GM10248 (cell line): ENCODE results near the gene ADAT1.

ENCODE experiments used
- CTCF ChIA-PET: fragments of 300-600 bp; sonication (Branson Sonifier 250); formaldehyde crosslinking; extraction: SDS; loops from one replicate; lab custom pipeline; 2021; ENCODE audit warnings: antibody characterized with exemption; lab: Yijun Ruan, JAX
- POLR2A ChIA-PET: fragments of 350-650 bp; sonication (Branson Sonifier 250); formaldehyde crosslinking; extraction: SDS; loops from one replicate; lab custom pipeline; 2020; ENCODE audit warnings: antibody characterized with exemption; lab: Yijun Ruan, JAX
- DNase-seq: peaks from one replicate; pipeline ENCODE4 v3.0.0; 2012; ENCODE audit errors: extremely low spot score
- TF ChIP-seq, protein P1 (sequence below): IDR thresholded peaks from 2 replicates; pipeline ENCODE4 v1.5.1; 2012; ENCODE audit warnings: mild to moderate bottlenecking, low read depth; ENCODE audit errors: extremely low read depth, missing control alignments, control extremely low read depth

The ADAT1 gene

DNA sequence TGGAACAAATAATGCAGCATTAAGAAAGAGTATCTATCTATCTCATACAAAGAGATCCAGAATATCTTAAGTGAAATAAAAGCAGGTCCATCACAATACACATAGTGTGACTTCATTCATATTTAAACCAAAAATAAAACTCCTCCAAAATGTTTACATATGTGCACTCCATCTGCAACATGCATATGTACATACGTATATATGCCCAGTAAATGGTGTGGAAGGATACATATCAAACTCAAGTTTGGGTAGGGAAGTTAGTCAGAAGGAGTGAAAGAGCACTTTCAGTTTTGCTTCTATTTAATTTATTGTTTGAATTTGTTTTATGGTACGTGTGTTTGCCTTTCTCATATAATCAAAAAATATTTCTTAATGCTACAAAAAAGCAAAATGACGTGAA is 12.0 kb upstream of the ADAT1 start:
- CTCF ChIA-PET: no interaction called here
- POLR2A ChIA-PET: no interaction called here
- DNase-seq: no peak
- TF ChIP-seq, protein P1, sequence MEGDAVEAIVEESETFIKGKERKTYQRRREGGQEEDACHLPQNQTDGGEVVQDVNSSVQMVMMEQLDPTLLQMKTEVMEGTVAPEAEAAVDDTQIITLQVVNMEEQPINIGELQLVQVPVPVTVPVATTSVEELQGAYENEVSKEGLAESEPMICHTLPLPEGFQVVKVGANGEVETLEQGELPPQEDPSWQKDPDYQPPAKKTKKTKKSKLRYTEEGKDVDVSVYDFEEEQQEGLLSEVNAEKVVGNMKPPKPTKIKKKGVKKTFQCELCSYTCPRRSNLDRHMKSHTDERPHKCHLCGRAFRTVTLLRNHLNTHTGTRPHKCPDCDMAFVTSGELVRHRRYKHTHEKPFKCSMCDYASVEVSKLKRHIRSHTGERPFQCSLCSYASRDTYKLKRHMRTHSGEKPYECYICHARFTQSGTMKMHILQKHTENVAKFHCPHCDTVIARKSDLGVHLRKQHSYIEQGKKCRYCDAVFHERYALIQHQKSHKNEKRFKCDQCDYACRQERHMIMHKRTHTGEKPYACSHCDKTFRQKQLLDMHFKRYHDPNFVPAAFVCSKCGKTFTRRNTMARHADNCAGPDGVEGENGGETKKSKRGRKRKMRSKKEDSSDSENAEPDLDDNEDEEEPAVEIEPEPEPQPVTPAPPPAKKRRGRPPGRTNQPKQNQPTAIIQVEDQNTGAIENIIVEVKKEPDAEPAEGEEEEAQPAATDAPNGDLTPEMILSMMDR: no peak

DNA sequence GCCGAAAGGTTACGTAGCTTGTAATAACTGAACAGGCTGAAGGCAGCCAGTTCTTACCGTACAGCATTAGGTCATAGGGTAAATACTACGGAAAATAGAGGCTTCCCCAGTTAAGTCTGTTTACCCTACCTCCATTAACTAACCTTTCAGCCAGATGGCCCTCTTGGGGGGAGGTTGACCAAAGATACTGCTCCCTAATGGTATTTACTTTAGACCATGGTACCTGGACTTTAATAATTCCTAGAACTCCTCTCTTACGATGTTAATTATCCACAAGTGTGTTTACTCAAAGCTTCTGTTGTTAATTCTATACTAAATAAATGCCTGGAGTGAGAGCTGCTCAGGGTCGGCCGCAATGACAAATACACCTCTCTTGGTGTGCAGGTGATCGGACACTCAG is 9.8 kb upstream of the ADAT1 start:
- ChIA-PET POLR2A (interaction anchor here (0.6 to 0.7 kb wide), 2 partner anchors 9 to 648 kb away, joined by 8 read pairs; partner anchors contain the start of gene WDR59), CTCF (interaction anchor here (0.6 to 2.4 kb wide), 7 partner anchors 8 to 161 kb away, joined by 3 to 6 read pairs (median 3); no protein-coding TSS in a partner anchor)
- TF ChIP-seq, protein P1: no peak
- no peak for DNase-seq

DNA sequence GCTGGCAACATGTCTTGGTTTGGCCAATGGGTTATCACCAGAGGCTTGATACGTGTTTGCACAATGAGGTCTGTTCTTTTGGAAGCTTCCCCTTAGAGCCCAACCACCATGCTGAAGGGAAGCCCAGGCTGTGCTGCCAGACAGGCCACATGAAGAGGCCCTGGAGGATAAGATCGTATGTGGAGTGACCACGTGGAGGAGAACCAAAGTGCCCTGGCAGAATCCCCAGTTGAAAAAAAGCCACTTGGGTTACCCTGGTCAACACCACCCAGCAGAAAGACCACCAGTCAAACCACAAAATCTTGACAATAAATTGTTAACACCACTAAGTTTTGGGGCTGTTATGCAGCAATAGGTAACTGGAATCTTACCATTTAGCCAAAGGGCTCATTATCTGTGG is 7.0 kb upstream of the ADAT1 start:
- DNase-seq: no peak
- CTCF ChIA-PET: interaction anchor here (1.1 kb wide), 1 partner anchor 113 kb away, joined by 4 read pairs; no protein-coding TSS in a partner anchor
- TF ChIP-seq, protein P1: no peak
- POLR2A ChIA-PET: interaction anchor here (2.1 kb wide), 1 partner anchor 17 kb away, joined by 5 read pairs; the partner anchor contains the start of genes KARS1 and TERF2IP

DNA sequence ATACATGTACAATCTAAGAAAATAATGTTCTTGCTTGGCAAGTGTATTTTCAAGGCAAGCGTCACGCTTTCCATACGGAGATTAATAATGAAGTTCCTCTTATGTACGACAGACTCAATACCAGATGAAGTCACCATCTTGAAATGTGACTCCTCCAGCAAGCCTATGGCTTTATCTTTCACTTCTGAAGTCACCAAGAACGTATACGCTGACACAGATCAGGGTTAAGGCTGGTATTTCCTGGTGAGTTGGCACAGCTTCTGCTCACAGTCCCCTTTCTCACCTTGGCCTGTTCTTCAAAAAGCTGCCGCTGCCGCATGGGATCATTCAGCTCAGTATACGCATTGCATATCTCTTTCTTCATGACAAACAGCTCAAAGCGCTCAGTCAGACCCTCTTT is 6.1 kb upstream of the ADAT1 start:
- POLR2A ChIA-PET: interaction anchor here (2.1 kb wide), 1 partner anchor 18 kb away, joined by 5 read pairs; the partner anchor contains the start of genes KARS1 and TERF2IP
- no peak for DNase-seq
- TF ChIP-seq, protein P1: no peak
- CTCF ChIA-PET: interaction anchor here (1.1 kb wide), 1 partner anchor 112 kb away, joined by 4 read pairs; no protein-coding TSS in a partner anchor

DNA sequence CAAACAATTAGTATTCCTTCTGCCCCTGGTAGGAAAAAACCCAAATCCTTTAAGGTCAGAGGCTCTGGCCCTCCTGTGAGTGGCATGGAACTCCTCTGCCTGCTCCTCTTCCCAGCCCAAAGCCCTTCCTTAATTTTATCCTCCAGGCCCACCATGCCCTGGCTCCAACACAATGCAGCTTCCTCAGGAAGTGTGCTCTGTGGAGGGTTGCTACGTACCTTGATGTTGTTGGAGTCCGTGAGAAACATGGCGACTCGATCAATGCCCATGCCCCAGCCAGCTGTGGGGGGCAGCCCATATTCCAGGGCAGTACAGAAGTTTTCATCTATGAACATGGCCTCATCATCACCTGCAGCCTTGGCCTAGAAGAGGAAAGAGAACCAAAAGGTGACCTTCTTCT is 5.3 kb upstream of the ADAT1 start:
- CTCF ChIA-PET: interaction anchor here (0.8 kb wide), 2 partner anchors 9 to 23 kb away, joined by 3 read pairs; no protein-coding TSS in a partner anchor
- TF ChIP-seq, protein P1: no peak
- POLR2A ChIA-PET: no interaction called here
- no peak for DNase-seq

DNA sequence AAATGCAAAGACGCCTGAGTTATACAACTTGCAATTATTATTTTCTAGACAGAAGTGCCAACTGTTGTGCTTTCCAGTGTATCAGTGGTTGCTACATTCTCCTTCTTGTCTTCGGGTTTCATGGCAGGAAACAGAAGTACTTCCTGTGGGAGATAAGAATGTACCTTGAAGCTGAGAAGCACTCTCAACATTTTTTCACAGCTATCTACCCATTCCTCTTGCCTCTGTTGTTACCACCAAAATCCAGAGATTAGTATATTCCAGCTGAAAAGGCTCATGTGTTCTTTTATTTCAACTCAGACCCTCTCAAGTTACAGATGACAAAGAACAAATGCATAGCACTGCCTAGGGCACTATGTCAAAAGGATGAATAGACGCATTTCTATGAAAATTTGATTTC is 4.8 kb upstream of the ADAT1 start:
- no peak for DNase-seq
- CTCF ChIA-PET: interaction anchor here (0.8 kb wide), 2 partner anchors 9 to 23 kb away, joined by 3 read pairs; no protein-coding TSS in a partner anchor
- POLR2A ChIA-PET: no interaction called here
- TF ChIP-seq, protein P1: no peak
